ENCODE results near the gene DCUN1D4.

Gene DCUN1D4

DNA sequence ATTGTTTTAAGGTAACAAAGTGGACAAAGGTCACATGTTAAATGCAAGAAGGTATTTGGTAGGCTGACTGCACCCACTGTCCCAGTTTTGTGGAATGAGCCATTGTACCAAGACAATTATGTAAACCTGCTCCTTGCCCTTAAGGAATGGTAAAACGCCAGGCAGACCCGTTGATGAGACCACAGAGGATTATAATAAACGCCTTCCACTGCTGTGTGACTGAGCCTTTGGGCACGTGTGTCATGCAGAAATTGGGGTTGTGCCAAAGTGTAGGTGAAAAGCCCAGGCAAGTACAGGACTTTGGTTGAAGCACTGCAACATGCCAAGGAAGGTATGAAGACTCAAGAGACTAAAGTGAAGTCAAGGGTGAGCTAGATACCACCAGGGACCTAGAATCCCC, 117.5 kb downstream of the DCUN1D4 start:
- H3K9me3 ChIP-seq (ENCODE audit: severe bottlenecking): no peaks in the 10 kb centered on the region
- TF ChIP-seq, protein P1, sequence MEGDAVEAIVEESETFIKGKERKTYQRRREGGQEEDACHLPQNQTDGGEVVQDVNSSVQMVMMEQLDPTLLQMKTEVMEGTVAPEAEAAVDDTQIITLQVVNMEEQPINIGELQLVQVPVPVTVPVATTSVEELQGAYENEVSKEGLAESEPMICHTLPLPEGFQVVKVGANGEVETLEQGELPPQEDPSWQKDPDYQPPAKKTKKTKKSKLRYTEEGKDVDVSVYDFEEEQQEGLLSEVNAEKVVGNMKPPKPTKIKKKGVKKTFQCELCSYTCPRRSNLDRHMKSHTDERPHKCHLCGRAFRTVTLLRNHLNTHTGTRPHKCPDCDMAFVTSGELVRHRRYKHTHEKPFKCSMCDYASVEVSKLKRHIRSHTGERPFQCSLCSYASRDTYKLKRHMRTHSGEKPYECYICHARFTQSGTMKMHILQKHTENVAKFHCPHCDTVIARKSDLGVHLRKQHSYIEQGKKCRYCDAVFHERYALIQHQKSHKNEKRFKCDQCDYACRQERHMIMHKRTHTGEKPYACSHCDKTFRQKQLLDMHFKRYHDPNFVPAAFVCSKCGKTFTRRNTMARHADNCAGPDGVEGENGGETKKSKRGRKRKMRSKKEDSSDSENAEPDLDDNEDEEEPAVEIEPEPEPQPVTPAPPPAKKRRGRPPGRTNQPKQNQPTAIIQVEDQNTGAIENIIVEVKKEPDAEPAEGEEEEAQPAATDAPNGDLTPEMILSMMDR (IDR thresholded peaks at IDR 0.05; ENCODE audit: low read depth, low read length): no peak
- no peaks in the 10 kb centered on the region for H3K36me3 ChIP-seq
- H3K27ac ChIP-seq: no peak overlapping the region
- DNase-seq: no peak
- no peak overlapping the region for H3K4me3 ChIP-seq (ENCODE audit: low read depth, low read length)
- H3K27me3 ChIP-seq (ENCODE audit: insufficient read depth, low read depth, severe bottlenecking): peaks cover 44% of the 10 kb centered on the region

DNA sequence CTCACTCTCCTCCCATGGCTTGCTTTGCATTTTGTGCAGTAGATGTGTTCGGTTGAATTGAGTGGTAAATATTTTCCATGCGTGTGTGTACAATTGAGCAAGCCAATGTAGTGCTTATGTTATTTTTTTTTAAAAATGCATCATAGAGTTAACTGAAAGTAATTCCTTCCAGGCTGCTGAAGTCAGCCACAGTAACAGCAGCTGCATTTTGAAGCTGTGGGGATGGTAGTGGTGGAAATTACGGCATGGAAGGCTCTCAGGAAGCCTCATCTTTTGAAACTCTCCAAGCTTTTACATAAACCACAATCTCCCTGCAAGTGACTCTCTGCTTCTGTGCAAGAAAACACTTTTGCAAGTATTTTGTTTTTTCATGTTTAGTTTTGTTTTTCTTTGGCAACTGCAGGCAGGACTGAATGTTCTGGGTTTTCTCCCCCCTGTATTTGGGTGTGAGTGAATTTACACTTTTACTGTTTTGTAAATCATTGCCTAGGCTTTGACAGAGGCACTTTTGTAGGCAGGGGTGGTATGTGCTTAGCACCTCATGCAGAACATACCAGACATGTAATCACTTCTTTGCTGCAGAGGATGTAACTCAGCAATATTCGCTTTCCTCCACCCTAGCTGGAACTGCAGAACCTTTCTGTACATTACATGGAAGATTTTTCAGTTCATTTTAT, 121.0 kb downstream of the DCUN1D4 start:
- TF ChIP-seq, protein P1 (IDR thresholded peaks at IDR 0.05; ENCODE audit: low read depth, low read length): no peak
- H3K9me3 ChIP-seq (ENCODE audit: severe bottlenecking): no peaks in the 10 kb centered on the region
- H3K27me3 ChIP-seq (ENCODE audit: insufficient read depth, low read depth, severe bottlenecking): peaks cover 39% of the 10 kb centered on the region
- no peak for DNase-seq
- H3K4me3 ChIP-seq (ENCODE audit: low read depth, low read length): no peak overlapping the region
- no peaks in the 10 kb centered on the region for H3K36me3 ChIP-seq
- H3K27ac ChIP-seq: no peak overlapping the region

GRCh38 chr4:51965862-51966261, 122.9 kb downstream of the DCUN1D4 start:
- peaks cover 39% of the 10 kb centered on the region for H3K27me3 ChIP-seq (ENCODE audit: insufficient read depth, low read depth, severe bottlenecking)
- no peak for DNase-seq

More at GRCh38 chr4:51965862-51966261, 122.9 kb downstream of the DCUN1D4 start:
- Histone ChIP-seq H3K4me3 (ENCODE audit: low read depth, low read length) (no peak overlapping the region), H3K9me3 (ENCODE audit: severe bottlenecking) (no peaks in the 10 kb centered on the region), H3K27ac (no peak overlapping the region), H3K36me3 (no peaks in the 10 kb centered on the region)
- TF ChIP-seq, protein P1 (IDR thresholded peaks at IDR 0.05; ENCODE audit: low read depth, low read length): no peak

All from WERI-Rb-1 (cell line).